ENCODE results near the gene ASB10. TPM values are rescaled to one million over a fixed set of nuclear protein-coding genes. Genes with fewer than 3 reads are reported as not detected.

ASB10 gene
- total and polyA plus RNA-seq, 4 donors, result not detected

DNA sequence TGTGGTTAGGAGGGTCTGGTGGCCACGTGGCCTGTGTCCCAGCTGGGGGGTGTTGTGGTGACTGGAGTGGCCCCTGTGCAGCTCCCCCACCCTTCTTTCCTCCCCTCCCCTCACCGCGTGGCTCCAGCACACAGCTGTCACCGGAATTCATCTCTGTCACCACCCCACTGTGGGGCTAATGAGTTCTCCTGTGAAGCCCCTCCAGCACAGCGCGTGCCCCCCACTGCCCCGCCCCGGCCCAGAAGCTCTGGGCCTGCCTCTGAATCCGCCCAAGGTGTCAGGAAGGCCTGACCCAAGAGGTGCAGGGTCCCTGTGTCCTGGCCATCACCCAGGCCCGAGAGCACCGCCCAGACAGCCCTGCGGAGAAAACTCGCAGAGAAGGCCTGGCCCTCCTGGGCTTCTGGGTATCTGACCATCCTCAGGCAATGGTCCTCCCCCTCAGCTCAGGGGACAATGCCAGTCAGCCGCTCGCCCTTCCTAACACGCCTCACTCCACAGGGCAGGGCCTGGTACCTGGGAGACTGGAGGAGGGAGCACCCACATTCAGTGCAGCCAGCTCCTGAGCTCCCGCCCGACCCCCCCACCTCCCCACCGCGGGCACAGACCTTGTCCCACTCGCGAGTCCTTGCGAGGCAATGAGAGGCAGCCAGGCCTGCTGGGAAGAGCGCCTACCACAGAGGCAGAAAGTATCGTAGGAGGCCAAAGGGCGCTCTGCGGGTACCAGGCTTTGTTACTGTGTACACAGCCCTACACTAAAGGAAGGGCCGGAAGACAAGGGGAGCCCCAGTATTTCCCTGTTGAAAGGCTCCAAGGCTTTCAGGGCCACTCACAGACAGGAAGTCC is 57.7 kb downstream of the ASB10 start:
- H3K9me3 ChIP-seq (ENCODE audit: control insufficient read depth in 4 of 4, low read length in 3 of 4), result no peaks in the 10 kb centered on the region
- H3K27ac ChIP-seq (ENCODE audit: low read depth in 1 of 2, low read length in 2 of 2), result no peak overlapping the region
- peaks cover 7 to 50% (median 27%) of the 10 kb centered on the region in 4 donors for H3K36me3 ChIP-seq (ENCODE audit: control insufficient read depth in 4 of 4, insufficient read depth in 3 of 4, low read depth in 1 of 4, low read length in 3 of 4)
- H3K27me3 ChIP-seq (ENCODE audit: control insufficient read depth in 4 of 4, insufficient read depth in 4 of 4, low read length in 3 of 4), result no peaks in the 10 kb centered on the region
- no peak overlapping the region for H3K4me3 ChIP-seq (ENCODE audit: low read depth in 1 of 3, low read length in 3 of 3)
- H3K9ac ChIP-seq (ENCODE audit: low read depth in 1 of 2, low read length in 2 of 2), result no peak overlapping the region
- TF ChIP-seq TAF1 (conservative IDR thresholded peaks at IDR 0.05) (no peak), RAD21 (IDR thresholded peaks at IDR 0.05) (no peak), FOXA2 (IDR thresholded peaks at IDR 0.05) (no peak), HNF4A (conservative IDR thresholded peaks at IDR 0.05) (no peak), FOXA1 (IDR thresholded peaks at IDR 0.05) (no peak), EGR1 (IDR thresholded peaks at IDR 0.05; ENCODE audit: low read depth in 2 of 2) (no peak), GABPA (IDR thresholded peaks at IDR 0.05 in 1 of 2, conservative IDR thresholded peaks at IDR 0.05 in 1 of 2) (no peak), HNF4G (IDR thresholded peaks at IDR 0.05) (no peak), NR2F2 (IDR thresholded peaks at IDR 0.05) (no peak), CTCF (IDR thresholded peaks at IDR 0.05; ENCODE audit: low read depth, low read length, missing input control) (no peak), YY1 (IDR thresholded peaks at IDR 0.05) (no peak), ZBTB33 (IDR thresholded peaks at IDR 0.05) (no peak), SP1 (IDR thresholded peaks at IDR 0.05) (no peak), ATF3 (IDR thresholded peaks at IDR 0.05) (no peak), RXRA (IDR thresholded peaks at IDR 0.05) (no peak)
- TF ChIP-seq, protein P1, sequence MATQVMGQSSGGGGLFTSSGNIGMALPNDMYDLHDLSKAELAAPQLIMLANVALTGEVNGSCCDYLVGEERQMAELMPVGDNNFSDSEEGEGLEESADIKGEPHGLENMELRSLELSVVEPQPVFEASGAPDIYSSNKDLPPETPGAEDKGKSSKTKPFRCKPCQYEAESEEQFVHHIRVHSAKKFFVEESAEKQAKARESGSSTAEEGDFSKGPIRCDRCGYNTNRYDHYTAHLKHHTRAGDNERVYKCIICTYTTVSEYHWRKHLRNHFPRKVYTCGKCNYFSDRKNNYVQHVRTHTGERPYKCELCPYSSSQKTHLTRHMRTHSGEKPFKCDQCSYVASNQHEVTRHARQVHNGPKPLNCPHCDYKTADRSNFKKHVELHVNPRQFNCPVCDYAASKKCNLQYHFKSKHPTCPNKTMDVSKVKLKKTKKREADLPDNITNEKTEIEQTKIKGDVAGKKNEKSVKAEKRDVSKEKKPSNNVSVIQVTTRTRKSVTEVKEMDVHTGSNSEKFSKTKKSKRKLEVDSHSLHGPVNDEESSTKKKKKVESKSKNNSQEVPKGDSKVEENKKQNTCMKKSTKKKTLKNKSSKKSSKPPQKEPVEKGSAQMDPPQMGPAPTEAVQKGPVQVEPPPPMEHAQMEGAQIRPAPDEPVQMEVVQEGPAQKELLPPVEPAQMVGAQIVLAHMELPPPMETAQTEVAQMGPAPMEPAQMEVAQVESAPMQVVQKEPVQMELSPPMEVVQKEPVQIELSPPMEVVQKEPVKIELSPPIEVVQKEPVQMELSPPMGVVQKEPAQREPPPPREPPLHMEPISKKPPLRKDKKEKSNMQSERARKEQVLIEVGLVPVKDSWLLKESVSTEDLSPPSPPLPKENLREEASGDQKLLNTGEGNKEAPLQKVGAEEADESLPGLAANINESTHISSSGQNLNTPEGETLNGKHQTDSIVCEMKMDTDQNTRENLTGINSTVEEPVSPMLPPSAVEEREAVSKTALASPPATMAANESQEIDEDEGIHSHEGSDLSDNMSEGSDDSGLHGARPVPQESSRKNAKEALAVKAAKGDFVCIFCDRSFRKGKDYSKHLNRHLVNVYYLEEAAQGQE (IDR thresholded peaks at IDR 0.05), result no peak
- 93% methylated on average over 28 of the region's 28 CpGs for WGBS
- no peak for DNase-seq (ENCODE audit: low spot score)
- no peaks in the 10 kb centered on the region for H3K4me1 ChIP-seq (ENCODE audit: control insufficient read depth in 4 of 4, insufficient read depth in 4 of 4, low read length in 3 of 4)

Data from liver (tissue), 9 donors.